ENCODE data around the gene WDSUB1.

WDSUB1 gene

GRCh38 chr2:159199236-159199635 is 87.3 kb downstream of the WDSUB1 start:
- no peak for DNase-seq (ENCODE audit: low spot score)

DNA sequence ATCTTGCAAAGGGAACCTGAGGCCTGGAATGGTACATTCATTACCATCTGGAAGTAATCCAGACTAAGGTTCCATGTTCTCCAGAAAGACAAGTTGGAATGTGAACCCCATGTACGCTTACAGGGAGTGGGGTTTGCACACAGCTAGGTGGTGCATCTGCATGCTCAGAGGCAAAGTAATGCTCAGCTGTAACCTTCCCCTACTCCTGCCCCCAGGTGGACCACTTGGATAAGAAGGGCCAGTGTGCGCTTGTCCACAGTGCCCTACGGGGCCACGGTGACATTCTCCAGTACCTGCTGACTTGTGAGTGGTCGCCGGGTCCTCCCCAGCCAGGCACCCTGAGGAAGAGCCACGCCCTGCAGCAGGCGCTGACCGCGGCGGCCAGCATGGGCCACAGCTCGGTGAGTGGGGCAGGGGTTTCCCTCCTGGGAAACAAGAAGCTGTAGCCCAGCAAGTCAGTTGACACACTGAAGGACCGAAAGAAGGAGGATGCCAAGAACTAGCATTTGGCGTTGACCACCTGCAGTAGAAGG is 90.0 kb downstream of the WDSUB1 start:
- DNase-seq (ENCODE audit: low spot score): no peak

DNA sequence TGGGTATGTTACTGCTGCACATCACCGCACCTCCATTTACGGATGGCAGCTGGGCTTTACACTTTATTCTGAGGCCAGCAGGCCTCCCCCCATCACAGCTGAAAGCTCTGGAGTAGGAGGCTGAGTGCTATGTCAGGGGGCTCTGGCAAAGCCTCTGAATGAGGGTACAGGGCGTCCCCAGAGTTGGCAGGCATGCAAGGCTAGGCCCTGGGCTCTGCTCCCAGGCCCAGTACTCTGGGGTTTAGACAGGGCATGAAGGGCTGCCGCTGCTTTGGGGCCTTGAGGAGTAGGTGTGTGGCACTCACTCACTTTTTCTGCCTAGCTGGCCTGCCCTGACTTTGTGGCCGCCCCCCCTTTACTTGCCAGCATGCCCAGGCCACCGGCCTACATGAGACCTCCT is 90.8 kb downstream of the WDSUB1 start:
- DNase-seq (ENCODE audit: low spot score): no peak

DNA sequence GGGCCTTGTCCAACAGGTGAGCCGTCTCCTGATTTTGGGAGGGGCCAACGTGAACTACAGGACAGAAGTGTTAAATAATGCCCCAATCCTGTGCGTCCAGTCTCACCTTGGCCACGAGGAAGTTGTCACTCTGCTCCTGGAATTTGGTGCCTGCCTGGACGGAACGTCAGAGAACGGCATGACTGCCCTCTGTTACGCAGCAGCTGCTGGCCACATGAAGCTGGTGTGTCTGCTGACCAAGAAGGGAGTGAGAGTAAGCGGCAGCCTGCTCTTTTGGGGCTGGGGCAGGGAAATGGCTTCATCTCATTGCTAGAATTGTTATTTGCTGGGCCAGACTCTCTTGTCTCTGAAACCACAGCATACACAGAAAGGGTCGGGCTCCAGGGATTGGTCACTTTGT is 92.3 kb downstream of the WDSUB1 start:
- no peak for DNase-seq (ENCODE audit: low spot score)

DNA sequence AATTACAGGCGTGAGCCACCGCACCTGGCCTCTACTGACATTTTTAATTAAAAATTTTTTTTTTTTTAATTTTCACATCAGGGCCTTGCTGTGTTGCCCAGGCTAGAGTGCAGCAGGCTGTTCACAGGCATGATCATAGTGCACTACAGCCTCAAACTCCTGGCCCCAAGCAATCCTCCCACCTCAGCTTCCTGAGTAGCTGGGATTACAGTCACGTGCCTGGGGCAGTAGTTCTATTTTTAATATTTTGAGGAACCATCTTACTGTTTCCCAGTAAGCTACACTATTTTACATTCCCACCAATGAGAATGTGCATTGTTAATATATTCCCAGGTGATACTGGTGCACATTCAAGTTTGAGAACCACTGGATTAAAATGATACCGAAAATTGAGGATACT is 92.7 kb downstream of the WDSUB1 start:
- DNase-seq (ENCODE audit: low spot score): no peak

DNA sequence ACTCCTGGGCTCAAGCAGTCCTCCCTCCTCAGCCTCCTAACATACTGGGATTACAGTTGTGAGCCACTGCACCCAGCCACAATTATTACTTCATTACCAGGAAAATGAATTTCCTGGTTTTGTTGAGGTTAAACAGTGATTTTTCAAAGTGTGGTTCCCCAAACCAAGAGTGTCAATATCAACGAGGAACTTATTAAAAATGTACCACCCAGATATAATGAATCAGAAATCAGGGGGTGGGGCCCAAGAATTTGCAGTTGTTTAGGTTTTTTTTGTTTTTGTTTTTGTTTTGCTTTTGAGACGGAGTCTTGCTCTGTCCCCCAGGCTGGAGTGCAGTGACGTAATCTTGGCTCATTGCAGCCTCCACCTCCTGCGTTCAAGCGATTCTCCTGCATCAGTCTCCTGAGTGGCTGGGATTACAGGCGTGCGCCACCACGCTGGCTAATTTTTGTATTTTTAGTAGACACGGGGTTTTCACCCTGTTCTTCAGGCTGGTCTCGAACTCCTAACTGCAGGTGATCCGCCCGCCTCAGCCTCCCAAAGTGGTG is 94.1 kb downstream of the WDSUB1 start:
- no peak for DNase-seq (ENCODE audit: low spot score)

DNA sequence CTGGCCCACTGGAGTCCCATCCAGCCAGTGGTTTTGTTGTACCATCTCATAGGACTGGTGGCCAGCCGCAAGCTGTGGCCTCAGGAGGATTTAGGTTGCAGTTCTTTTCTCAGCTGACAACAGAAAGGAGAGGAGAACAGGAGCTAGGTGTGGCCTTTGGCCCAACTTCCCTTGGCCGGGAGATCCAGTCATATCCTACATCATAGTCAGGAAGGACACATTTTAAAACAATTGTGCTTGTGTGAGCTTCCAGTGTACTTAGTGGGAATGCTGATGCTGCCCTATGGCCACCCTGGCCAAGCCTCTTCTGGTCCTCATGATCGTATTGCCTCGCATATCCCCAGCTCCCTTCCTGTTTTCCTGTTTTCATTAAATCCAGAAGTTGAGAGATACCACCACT is 98.1 kb downstream of the WDSUB1 start:
- DNase-seq (ENCODE audit: low spot score): no peak

GRCh38 chr2:159187106-159187505 is 99.4 kb downstream of the WDSUB1 start:
- no peak for DNase-seq (ENCODE audit: low spot score)

DNA sequence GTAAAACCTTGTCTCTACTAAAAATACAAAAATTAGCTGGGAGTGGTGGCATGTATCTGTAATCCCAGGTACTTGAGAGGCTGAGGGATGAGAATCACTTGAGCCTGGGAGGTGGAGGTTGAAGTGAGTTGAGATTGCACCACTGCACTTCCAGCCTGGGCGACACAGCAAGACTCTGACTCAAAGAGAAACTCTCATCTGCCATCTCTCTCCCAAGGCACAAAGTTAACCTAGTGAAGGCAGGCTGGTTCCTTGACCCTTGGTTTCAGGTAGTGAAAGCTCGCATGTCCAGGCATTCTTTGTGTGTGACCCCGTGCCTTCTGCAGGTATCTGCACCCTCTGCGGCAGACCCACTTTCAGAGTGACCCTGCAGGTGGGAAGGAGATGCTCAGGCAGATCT is 100.0 kb downstream of the WDSUB1 start:
- no peak for DNase-seq (ENCODE audit: low spot score)

Measured in CD4-positive, alpha-beta T cell treated with Interleukin-6 at 100 ng/mL for 8 hours (primary cell).